Upper lobe of left lung (tissue), 6 donors: ENCODE results near the gene LYPD4. TPM values are rescaled to one million over a fixed set of nuclear protein-coding genes. Genes with fewer than 3 reads are reported as not detected.

Experiments
- ATAC-seq, 2 donors: fragments of 200-7000 bp; cut with Tn5 transposase; one replicate each; pipeline ENCODE4 v1.9.1; 2022; ENCODE audit warnings: mild to moderate bottlenecking in 2 of 2, moderate library complexity in 2 of 2; ENCODE audit not compliant: low FRiP score in 2 of 2
- DNase-seq, 2 donors: peaks; one replicate each; pipeline ENCODE4 v3.0.0-alpha.2; 2019 to 2020
- H3K27ac ChIP-seq, 4 donors: fragments of 200-600 bp; sonication (generic); one replicate each; pipeline ENCODE4 v1.5.1; 2016 to 2019
- H3K27me3 ChIP-seq, 4 donors: fragments of 200-600 bp; sonication (generic); one replicate each; pipeline ENCODE4 v1.5.1; 2017 to 2019
- H3K36me3 ChIP-seq, 4 donors: fragments of 200-600 bp; sonication (generic); one replicate each; pipeline ENCODE4 v1.5.1; 2016 to 2019
- H3K4me1 ChIP-seq, 4 donors: fragments of 200-600 bp; sonication (generic); one replicate each; pipeline ENCODE4 v1.5.1; 2018 to 2019
- H3K4me3 ChIP-seq, 4 donors: fragments of 200-600 bp; sonication (generic); one replicate each; pipeline ENCODE4 v1.5.1; 2017 to 2019; ENCODE audit warnings: mild to moderate bottlenecking in 2 of 4, moderate library complexity in 1 of 4
- H3K9me3 ChIP-seq, 4 donors: fragments of 200-600 bp; sonication (generic); one replicate each; pipeline ENCODE4 v1.5.1; 2018 to 2019
- EP300 ChIP-seq, 4 donors: sonication (generic); formaldehyde crosslinking; IDR thresholded peaks; one replicate each; pipeline ENCODE4 v1.5.1; 2017; ENCODE audit warnings: antibody characterized with exemption in 4 of 4, control low read depth in 2 of 4
- POLR2A ChIP-seq, 4 donors: fragments of 450-650 bp; IDR thresholded peaks; one replicate each; pipeline ENCODE4 v1.5.1; 2016 to 2017; ENCODE audit warnings: antibody characterized with exemption in 4 of 4, mild to moderate bottlenecking in 2 of 4
- POLR2AphosphoS5 ChIP-seq, 2 donors: sonication (generic); formaldehyde crosslinking; IDR thresholded peaks; one replicate each; pipeline ENCODE4 v1.5.1; 2017; ENCODE audit warnings: antibody characterized with exemption in 2 of 2
- WGBS, 2 donors: methylation state at CpG; one replicate each; pipeline ENCODE4 v1.1.5; 2017 to 2018; 5-methylcytosine and 5-hydroxymethylcytosine counted together
- total RNA-seq, 6 donors: library from RNA; depleted of rRNA in 4 of 6; stranded (reverse); fragments of >200 nt in 4 of 6; gene quantifications; one replicate each; pipeline versions ENCODE4 v1.1.0 to v1.2.1, GENCODE V29; 2016 to 2021
- TF ChIP-seq, protein P1 (sequence below), 6 experiments: fragments of 450-650 bp in 4 of 6; fragments of 200-600 bp in 2 of 6; sonication (generic) in 2 of 6; IDR thresholded peaks; one replicate each; pipeline ENCODE4 v1.5.1; 2016 to 2019; ENCODE audit warnings: antibody characterized with exemption in 6 of 6
- donor health status: DM: no; HTN: no; CAD: no; lungs with moderate emphysema.
- donor health status: DM: no; HTN: yes; CAD: no; lungs with severe emphysema.

The LYPD4 gene
- total RNA-seq, 6 donors from 2014 or later = not detected

DNA sequence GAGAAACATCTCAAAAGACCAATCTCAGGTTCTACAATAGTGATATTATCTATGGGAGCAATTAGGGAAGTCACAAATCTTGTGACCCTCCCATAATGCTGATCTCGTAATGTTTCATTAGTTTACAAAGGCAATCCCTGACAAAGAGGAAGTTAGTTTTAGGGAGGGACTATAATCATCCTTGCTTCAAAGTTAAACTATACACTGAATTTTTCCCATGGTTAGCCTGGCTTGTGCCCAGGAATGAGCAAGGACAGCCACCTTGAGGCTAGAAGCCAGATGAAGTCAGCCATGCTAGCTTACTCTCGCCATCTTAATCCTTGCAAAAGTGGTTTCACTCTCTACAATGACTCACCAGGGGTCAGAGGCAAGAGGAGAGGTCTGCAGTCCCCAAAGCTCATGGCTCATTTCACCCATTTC lies 42.7 kb downstream of the LYPD4 start:
- no peaks in the 10 kb centered on the region for H3K27me3 ChIP-seq
- TF ChIP-seq, protein P1, sequence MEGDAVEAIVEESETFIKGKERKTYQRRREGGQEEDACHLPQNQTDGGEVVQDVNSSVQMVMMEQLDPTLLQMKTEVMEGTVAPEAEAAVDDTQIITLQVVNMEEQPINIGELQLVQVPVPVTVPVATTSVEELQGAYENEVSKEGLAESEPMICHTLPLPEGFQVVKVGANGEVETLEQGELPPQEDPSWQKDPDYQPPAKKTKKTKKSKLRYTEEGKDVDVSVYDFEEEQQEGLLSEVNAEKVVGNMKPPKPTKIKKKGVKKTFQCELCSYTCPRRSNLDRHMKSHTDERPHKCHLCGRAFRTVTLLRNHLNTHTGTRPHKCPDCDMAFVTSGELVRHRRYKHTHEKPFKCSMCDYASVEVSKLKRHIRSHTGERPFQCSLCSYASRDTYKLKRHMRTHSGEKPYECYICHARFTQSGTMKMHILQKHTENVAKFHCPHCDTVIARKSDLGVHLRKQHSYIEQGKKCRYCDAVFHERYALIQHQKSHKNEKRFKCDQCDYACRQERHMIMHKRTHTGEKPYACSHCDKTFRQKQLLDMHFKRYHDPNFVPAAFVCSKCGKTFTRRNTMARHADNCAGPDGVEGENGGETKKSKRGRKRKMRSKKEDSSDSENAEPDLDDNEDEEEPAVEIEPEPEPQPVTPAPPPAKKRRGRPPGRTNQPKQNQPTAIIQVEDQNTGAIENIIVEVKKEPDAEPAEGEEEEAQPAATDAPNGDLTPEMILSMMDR (IDR thresholded peaks at IDR 0.05) = no peak
- TF ChIP-seq EP300 (IDR thresholded peaks at IDR 0.05) (no peak), POLR2AphosphoS5 (IDR thresholded peaks at IDR 0.05) (peak in 1 of 2 donors; percentile 34), POLR2A (IDR thresholded peaks at IDR 0.05) (no peak)
- peak in 1 of 2 donors; percentile 73 for ATAC-seq

DNA sequence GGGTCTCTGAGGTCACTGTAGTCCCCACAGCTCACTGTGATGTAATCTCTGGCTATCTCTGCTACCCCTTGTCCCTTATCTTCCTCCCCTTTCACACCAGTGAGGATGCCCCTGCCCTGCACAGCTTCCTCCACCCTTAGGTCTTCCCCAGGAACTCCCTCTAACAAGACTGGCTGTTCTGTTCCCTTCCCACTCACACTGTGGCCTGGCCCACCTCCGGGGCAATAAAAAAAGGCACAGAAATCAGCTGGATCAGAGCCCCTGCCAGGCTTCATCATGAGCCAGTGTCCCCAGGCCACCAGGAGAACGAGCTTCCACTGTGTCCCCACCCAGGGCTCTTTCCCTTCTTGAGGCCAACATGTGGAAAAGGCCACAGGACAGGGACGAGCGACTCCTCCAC lies 43.5 kb downstream of the LYPD4 start:
- H3K4me3 ChIP-seq = no peak overlapping the region
- no peaks in the 10 kb centered on the region for H3K9me3 ChIP-seq
- TF ChIP-seq, protein P1 (IDR thresholded peaks at IDR 0.05) = no peak
- no peak for TF ChIP-seq EP300 (IDR thresholded peaks at IDR 0.05)
- no peak for TF ChIP-seq POLR2AphosphoS5 (IDR thresholded peaks at IDR 0.05)
- TF ChIP-seq POLR2A (IDR thresholded peaks at IDR 0.05) = no peak
- H3K27ac ChIP-seq = peak overlapping the region in 3 of 4 donors; percentile 78 to 84 (median 81)
- ATAC-seq (no peak), DNase-seq (no peak)
- peaks cover 0 to 6% (median 2%) of the 10 kb centered on the region in 4 donors for H3K4me1 ChIP-seq
- no peaks in the 10 kb centered on the region for H3K27me3 ChIP-seq
- H3K36me3 ChIP-seq = no peaks in the 10 kb centered on the region
- 76 to 79% methylated on average over 4 of the region's 4 CpGs for WGBS, 2 donors

More for the DNA sequence above, 42.7 kb downstream of the LYPD4 start:
- no peaks in the 10 kb centered on the region for H3K9me3 ChIP-seq
- H3K4me3 ChIP-seq = no peak overlapping the region
- no peak for DNase-seq
- 38 to 42% methylated on average over 2 of the region's 2 CpGs for WGBS, 2 donors
- peak overlapping the region; percentile 56 to 84 (median 80) for H3K27ac ChIP-seq
- H3K4me1 ChIP-seq = peaks cover 0 to 6% (median 2%) of the 10 kb centered on the region in 4 donors
- H3K36me3 ChIP-seq = no peaks in the 10 kb centered on the region

DNA sequence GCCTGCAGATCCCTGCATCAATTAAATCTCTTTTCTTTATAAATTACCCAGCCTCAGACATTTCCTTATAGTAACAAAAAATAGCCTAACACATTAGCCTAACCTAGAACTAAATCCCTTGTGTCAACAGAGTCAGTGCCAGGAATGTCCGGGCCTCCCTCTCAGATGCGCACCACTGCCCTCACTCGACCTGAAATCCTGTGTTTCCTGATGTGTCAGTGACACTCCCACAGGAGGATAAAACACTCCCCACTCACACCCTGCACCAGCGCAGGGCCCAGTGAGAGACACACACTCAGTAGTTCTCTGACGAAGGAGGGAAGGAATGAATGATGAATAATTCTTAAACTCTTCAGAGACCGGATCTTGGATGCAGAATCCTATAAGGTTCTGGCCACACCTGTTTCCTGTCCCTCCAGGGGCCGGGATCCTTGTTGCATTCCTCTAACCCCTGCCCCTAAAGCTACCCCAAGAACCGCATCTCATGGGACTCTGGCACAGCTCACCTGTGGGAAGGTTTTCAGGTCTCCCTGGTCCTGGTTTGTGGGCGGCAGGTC lies 45.0 kb downstream of the LYPD4 start:
- no peak overlapping the region for H3K4me3 ChIP-seq
- peaks cover 0 to 6% (median 2%) of the 10 kb centered on the region in 4 donors for H3K4me1 ChIP-seq
- no peak for DNase-seq
- WGBS, 2 donors = 52 to 57% methylated on average over 7 to 9 of the region's 9 CpGs
- no peaks in the 10 kb centered on the region for H3K36me3 ChIP-seq
- ATAC-seq = peak in 1 of 2 donors; percentile 54
- peak overlapping the region in 2 of 4 donors; percentile 36 to 81 for H3K27ac ChIP-seq
- no peaks in the 10 kb centered on the region for H3K27me3 ChIP-seq
- no peaks in the 10 kb centered on the region for H3K9me3 ChIP-seq
- TF ChIP-seq EP300 (IDR thresholded peaks at IDR 0.05) = no peak
- no peak for TF ChIP-seq POLR2AphosphoS5 (IDR thresholded peaks at IDR 0.05)
- TF ChIP-seq, protein P1 (IDR thresholded peaks at IDR 0.05) = no peak
- no peak for TF ChIP-seq POLR2A (IDR thresholded peaks at IDR 0.05)

DNA sequence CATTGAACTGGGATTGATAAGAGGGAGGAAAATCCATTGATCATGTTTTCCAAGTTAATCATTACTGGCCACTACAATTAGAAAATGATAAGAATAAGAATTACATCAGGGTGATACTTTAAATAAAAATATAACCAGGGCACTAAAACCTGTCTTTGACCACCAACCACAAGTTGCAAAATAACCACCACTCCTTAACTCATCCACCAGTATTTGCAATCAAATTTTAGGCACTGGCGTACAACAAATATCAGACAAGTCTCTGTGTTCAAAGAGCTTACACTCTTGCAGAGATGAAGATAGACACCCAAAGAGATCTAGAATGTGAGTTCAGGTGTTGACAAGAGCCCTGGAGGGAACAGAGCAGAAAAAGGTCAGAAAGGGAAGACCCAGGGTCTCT lies 47.6 kb downstream of the LYPD4 start:
- H3K27ac ChIP-seq = peak overlapping the region in 3 of 4 donors; percentile 67 to 81 (median 67)
- no peak for DNase-seq
- 67 to 83% methylated on average over 1 of the region's 1 CpG for WGBS, 2 donors
- no peak for TF ChIP-seq POLR2A (IDR thresholded peaks at IDR 0.05)
- no peak for TF ChIP-seq POLR2AphosphoS5 (IDR thresholded peaks at IDR 0.05)
- TF ChIP-seq EP300 (IDR thresholded peaks at IDR 0.05) = no peak
- TF ChIP-seq, protein P1 (IDR thresholded peaks at IDR 0.05) = no peak
- no peak for ATAC-seq
- H3K4me3 ChIP-seq = peak overlapping the region in 1 of 4 donors; percentile 5
- H3K9me3 ChIP-seq = no peaks in the 10 kb centered on the region
- no peaks in the 10 kb centered on the region for H3K36me3 ChIP-seq
- no peaks in the 10 kb centered on the region for H3K27me3 ChIP-seq
- peaks cover 0 to 8% (median 2%) of the 10 kb centered on the region in 4 donors for H3K4me1 ChIP-seq

DNA sequence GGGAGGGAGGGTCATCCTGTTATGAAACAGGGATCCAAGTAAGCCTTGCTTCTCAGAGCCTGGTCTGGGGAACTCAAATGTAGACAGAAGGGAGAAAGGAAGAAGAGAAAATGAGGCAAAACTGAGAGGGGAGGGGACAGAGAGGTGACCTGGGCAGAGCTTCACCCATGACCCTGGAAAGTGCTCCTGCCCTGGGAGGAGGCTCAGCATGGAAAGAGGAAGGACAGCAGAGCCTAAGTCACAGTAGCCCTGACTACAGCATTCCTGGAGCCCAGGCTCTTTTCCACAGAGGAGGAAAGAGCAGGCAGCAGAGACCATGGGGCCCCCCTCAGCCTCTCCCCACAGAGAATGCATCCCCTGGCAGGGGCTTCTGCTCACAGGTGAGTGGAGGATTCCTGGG lies 48.1 kb downstream of the LYPD4 start, which contains the start of gene CEACAM3:
CEACAM3 (plus strand) TSS at position 226 of the 400 bp plus-strand sequence; CDS start at position 317, 91 bp downstream.
- Histone ChIP-seq H3K9me3 (no peaks in the 10 kb centered on the region), H3K27ac (peak within 1 kb of the TSS in 3 of 4 donors; percentile 67 to 81 (median 67)), H3K27me3 (no peaks in the 10 kb centered on the region), H3K36me3 (no peaks in the 10 kb centered on the region), H3K4me3 (peak within 1 kb of the TSS in 1 of 4 donors; percentile 5), H3K4me1 (peaks cover 0 to 13% (median 2%) of the 10 kb centered on the region in 4 donors)
- no peak for TF ChIP-seq POLR2A (IDR thresholded peaks at IDR 0.05)
- no peak for TF ChIP-seq EP300 (IDR thresholded peaks at IDR 0.05)
- no peak for TF ChIP-seq POLR2AphosphoS5 (IDR thresholded peaks at IDR 0.05)
- TF ChIP-seq, protein P1 (IDR thresholded peaks at IDR 0.05) = no peak
- DNase-seq (no peak), ATAC-seq (peak in 1 of 2 donors; percentile 27)
